Stimulated activated CD4-positive, alpha-beta T cell treated with anti-CD3 and anti-CD28 coated beads, Interleukin-1b, Interleukin-23, amount 100 ng/mL, for 1 hour (primary cell): Measurements from ENCODE around the gene DNASE1L1.
A peak's percentile ranks its signal among the peaks of the same experiment; 100 is the strongest.

Experiments used
- DNase-seq, 2 donors: peaks; one replicate each; pipeline ENCODE4 v3.0.0-alpha.2; 2020; ENCODE audit warnings: low read depth in 2 of 2

Gene DNASE1L1

GRCh38 chrX:154368630-154369448, 40.2 kb downstream of the DNASE1L1 start:
- DNase-seq, result peak; percentile 66 to 85

GRCh38 chrX:154367474-154368308, 41.4 kb downstream of the DNASE1L1 start:
- DNase-seq, result no peak

- no peak for DNase-seq
Observed at GRCh38 chrX:154366666-154367055, 42.4 kb downstream of the DNASE1L1 start.

- no peak for DNase-seq
Observed at GRCh38 chrX:154365997-154366665, 42.9 kb downstream of the DNASE1L1 start.

GRCh38 chrX:154365052-154365600, 43.9 kb downstream of the DNASE1L1 start:
- DNase-seq, result no peak

GRCh38 chrX:154363706-154364439, 45.2 kb downstream of the DNASE1L1 start:
- no peak for DNase-seq

GRCh38 chrX:154362085-154362742, 46.8 kb downstream of the DNASE1L1 start:
- no peak for DNase-seq

GRCh38 chrX:154360155-154360713, 48.8 kb downstream of the DNASE1L1 start:
- DNase-seq, result no peak

- no peak for DNase-seq
Observed at GRCh38 chrX:154359362-154360154, 49.5 kb downstream of the DNASE1L1 start.

- no peak for DNase-seq
Observed at GRCh38 chrX:154358829-154359228, 50.2 kb downstream of the DNASE1L1 start.

GRCh38 chrX:154358011-154358410, 51.0 kb downstream of the DNASE1L1 start:
- no peak for DNase-seq

GRCh38 chrX:154357205-154357604, 51.8 kb downstream of the DNASE1L1 start:
- DNase-seq, result no peak

GRCh38 chrX:154356596-154356995, 52.5 kb downstream of the DNASE1L1 start:
- no peak for DNase-seq

GRCh38 chrX:154355776-154356140, 53.3 kb downstream of the DNASE1L1 start:
- no peak for DNase-seq

GRCh38 chrX:154355094-154355775, 53.8 kb downstream of the DNASE1L1 start:
- no peak for DNase-seq

GRCh38 chrX:154354516-154354915, 54.5 kb downstream of the DNASE1L1 start:
- DNase-seq, result no peak

GRCh38 chrX:154354013-154354412, 55.0 kb downstream of the DNASE1L1 start:
- DNase-seq, result no peak

GRCh38 chrX:154353172-154353843, 55.7 kb downstream of the DNASE1L1 start:
- no peak for DNase-seq

- no peak for DNase-seq
Observed at GRCh38 chrX:154352466-154352865, 56.6 kb downstream of the DNASE1L1 start.
